Measurements from ENCODE around the gene HS6ST1. TPM values are rescaled to one million over a fixed set of nuclear protein-coding genes. Genes with fewer than 3 reads are reported as not detected.

Gene HS6ST1
- total RNA-seq, 1 donor from 2014 or later = 27.2 TPM

GRCh38 chr2:128287780-128288735, 30.6 kb downstream of the HS6ST1 start:
- DNase-seq (ENCODE audit: low spot score) (no peak), ATAC-seq (no peak)
- intact Hi-C loops (cut with DNase I) = no loop called here

DNA sequence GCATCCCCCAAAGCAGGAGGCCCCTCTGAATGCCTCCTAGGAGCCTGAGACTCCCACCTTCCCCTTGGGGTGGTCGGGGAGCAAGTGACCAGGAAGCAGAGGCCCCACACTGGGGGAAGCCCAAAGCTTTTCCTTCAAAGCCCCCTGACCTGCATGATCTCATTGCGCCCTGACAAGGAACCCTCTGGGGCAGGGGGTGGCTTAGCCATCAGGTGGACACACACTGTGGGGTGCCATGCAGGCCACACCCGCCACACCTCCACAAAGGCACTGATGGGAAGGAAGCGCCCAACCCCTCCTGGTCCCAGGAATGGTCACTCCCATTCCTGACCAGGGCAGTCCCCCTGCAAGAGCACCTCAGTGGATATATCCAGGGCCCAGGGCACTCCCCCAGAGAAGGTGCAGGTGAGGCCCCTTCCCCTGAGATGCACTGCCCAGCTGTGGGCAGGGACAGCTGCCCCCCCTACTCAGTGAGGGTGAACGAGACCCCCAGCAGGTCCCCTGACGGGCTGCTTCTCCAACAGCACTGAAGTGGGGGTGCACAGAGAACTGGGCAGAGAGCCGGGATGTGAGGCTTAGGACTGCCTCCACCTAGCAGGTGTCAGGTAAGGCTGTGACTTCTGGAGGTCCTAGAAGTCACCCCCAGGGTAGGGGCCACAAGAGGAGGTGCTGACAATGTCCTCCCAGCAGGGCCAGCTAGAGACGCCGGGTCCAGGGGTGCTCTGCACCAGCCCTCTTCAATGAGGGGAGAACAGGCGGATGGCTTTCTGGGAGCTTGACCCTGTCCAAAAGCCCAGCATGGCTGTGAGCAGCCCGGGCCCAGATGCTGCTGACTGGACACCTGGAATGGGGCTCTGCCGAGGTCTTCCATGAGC, 31.5 kb downstream of the HS6ST1 start:
- no peak for DNase-seq (ENCODE audit: low spot score)
- intact Hi-C loops (cut with DNase I) = no loop called here

DNA sequence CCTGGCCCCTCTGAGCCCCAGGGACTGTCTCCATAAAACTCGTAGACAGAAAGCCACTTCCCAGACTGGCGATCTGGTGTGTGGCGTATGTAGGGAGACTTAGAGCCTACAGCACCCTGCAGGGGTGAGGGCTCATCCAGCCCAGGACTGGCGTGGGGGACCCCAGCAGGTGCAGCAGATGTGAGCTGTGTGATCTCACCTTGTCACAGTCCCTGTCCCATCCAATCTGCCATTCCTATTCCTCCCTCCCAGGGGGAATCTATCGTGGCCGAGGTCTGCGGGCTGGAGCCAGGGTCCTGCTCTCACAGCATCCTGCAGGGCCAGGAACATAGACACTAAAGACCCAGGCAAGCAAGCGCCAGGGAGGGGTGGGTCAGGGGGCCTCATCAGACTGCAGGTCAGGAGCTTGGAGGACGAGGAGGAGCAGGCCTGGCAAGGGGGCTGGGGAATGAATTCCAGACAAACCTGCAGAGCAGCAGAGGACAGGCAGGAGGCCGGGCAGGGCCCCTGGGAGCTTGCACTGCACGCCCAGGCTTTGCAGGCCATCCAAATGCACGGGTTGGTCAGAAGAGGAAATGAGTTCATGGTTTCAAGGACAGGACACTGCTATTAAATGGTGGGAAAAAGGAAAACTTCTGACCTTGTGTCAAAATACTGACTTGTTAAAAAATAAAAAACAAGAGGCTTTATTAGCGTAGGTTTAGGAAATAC, 32.5 kb downstream of the HS6ST1 start:
- ATAC-seq = no peak
- DNase-seq (ENCODE audit: low spot score) = no peak
- intact Hi-C loops (cut with DNase I) = no loop called here

More for the DNA sequence above, 31.5 kb downstream of the HS6ST1 start:
- no peak for ATAC-seq

GRCh38 chr2:128285329-128285931, 33.2 kb downstream of the HS6ST1 start:
- DNase-seq (ENCODE audit: low spot score) (no peak), ATAC-seq (no peak)
- intact Hi-C loops (cut with DNase I) = no loop called here

- ATAC-seq (no peak), DNase-seq (ENCODE audit: low spot score) (no peak)
- intact Hi-C loops (cut with DNase I) = no loop called here
Measured at GRCh38 chr2:128284841-128285240, 33.8 kb downstream of the HS6ST1 start.

DNA sequence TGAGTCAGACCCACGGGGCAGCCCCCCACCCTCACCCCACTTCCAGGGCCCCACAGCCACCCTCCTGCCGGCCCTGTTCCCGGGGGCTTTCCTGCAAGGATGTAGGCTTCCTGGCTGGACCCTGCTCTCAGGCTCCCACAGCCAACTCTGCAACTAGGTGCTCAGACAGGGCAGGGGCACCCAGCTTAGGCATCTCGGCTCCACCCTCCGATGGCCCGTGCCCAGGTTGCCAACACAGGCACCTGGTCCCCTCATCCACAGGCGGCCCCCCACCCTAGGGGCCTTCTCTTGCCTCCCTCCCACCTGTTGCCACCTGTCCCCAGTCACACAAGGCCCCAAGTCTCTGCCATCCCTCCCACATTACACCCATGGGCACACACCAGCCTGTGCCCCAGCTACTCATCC, 34.6 kb downstream of the HS6ST1 start:
- ATAC-seq (no peak), DNase-seq (ENCODE audit: low spot score) (no peak)

GRCh38 chr2:128282976-128283810, 35.5 kb downstream of the HS6ST1 start:
- DNase-seq (ENCODE audit: low spot score) (no peak), ATAC-seq (peak; percentile 13)
- intact Hi-C loops (cut with DNase I) = no loop called here

More for the DNA sequence above, 34.6 kb downstream of the HS6ST1 start:
- intact Hi-C loops (cut with DNase I) = no loop called here

DNA sequence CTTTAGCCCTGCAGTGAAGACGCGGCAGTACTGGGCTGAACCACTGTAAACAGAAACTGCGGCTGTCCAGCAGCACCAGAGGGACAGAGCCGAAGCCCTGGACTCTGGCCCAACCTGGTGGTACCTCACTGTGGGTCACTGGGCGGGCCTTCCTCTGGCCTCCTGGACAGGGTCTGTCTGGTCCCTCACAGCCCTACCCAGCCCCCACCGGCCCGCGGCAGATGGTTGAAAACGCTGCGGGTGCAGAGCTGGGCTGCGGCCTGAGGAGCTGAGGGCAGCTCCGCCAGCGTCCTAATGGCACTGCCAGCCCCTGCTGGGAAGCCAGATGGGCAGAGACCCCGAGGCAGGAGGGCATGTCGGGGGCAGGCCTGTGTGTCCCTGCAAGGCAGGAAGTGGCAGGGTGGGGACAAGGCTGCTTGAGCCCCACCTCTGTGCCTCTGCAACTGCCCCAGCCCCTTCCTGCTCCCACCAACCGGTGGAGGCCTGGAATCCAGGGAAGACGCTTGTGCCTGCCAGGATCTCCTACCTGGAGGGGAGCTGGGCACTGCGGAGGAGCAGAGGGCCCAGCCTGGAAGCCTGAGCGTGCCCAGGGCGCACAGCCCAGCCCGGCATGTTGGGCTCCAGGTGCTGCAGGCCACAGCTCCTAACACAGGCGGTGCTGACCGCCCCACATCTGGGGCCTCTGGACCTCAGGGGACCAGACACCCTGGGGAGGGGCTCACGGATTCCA, 36.3 kb downstream of the HS6ST1 start:
- DNase-seq (ENCODE audit: low spot score) (no peak), ATAC-seq (no peak)
- intact Hi-C loops (cut with DNase I) = no loop called here

DNA sequence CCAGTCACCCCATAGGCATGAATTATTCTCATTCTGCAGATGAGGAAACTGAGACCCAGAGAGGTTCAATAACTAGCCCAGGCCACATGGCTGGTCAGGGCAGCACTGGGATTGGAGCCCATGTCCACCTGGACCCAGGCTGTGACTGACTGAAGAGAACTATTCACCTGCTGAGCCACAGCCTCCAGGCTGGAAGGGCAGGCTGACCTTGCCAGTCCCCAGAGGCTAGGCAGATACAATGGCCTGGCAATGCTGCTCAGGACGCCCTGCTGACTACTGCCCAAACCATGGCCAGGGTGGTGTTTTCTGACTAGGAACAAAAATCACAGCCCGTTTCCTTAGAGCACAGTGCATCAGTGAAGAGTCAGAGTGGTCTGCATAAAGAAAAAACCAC, 36.8 kb downstream of the HS6ST1 start:
- intact Hi-C loops (cut with DNase I) = no loop called here
- no peak for ATAC-seq
- DNase-seq (ENCODE audit: low spot score) = no peak

DNA sequence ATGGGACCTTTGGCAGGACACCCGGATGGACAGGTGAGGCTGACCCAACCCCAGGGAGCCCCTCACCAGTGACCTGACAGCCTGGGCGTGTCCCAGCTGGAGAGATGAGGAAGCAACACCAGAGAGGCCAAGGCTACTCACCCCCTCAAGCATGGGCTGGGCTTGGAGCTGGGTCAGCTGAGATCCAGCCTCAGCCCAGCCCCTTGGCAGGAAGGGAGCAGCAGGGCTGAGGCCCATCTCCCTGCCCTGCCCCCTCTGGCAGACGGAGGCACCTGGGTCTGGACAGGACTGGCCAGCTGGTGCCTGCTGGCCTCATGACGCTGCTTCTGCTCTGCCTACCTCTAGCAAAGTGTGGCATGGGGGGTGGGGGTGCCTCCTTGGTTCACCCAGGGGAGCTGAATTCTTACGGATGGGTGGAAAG, 37.8 kb downstream of the HS6ST1 start:
- no peak for DNase-seq (ENCODE audit: low spot score)
- intact Hi-C loops (cut with DNase I) = no loop called here

DNA sequence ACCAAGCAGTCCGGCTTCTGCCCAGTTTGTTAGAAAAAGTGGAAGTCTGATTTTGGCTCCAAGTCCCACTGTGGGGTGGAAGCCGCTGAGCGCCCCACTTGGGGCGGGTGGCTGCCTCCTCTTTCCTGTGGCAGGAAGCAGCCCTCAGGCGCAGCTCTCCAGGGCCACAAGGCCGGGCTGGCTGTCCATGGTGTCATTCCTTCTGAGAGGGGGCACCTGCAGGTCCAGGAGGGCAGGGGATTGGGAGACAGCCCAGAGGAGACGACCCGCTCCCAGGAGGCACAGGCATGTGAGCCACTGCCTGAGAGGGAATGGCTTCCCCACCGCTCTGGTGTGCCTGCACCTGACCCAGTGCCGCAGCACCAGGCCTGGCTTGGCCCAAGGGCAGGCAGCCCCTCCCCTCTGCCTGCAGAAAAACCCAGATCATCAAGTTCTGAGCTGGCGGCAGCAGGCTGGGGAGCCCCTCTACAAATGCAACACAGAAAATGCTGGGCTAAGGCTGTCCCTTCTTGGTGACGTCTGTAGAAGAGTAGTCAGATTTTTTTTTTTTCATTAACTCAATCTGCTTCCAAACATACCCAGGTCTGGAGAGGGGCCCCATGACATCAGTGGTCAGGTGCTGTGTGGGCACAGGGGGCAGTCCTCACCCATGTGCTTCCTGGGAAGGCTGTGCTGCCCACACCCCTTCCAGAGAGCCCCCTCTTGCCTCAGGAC, 38.4 kb downstream of the HS6ST1 start:
- peak; percentile 63 for DNase-seq (ENCODE audit: low spot score)
- intact Hi-C loops (cut with DNase I) = no loop called here
- ATAC-seq = peak; percentile 40

More for the DNA sequence above, 37.8 kb downstream of the HS6ST1 start:
- peak; percentile 74 for ATAC-seq

GRCh38 chr2:128279786-128280157, 38.9 kb downstream of the HS6ST1 start:
- intact Hi-C loops (cut with DNase I) = no loop called here
- peak; percentile 27 for DNase-seq (ENCODE audit: low spot score)
- peak; percentile 2 for ATAC-seq

DNA sequence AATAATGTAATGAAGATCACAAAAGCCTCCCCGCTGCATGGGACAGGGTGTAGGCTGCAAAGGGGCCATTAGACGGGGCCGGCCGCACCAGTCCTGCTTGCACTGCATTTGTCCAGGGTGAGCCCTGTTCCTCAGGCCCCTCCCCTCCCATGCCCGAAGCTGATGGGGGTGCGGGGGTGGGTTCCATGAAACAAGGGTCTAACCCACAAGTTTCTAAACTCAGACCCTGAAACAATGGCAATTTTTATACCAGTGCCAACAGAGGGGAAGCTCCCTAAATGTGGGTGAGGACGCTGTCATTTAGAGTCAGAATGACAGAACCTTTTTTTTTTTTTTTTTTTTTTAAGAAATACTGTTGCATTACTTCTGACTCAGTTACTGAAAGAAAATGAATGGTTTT, 39.7 kb downstream of the HS6ST1 start:
- intact Hi-C loops (cut with DNase I) = no loop called here
- DNase-seq (ENCODE audit: low spot score) (peak; percentile 46), ATAC-seq (no peak)

DNA sequence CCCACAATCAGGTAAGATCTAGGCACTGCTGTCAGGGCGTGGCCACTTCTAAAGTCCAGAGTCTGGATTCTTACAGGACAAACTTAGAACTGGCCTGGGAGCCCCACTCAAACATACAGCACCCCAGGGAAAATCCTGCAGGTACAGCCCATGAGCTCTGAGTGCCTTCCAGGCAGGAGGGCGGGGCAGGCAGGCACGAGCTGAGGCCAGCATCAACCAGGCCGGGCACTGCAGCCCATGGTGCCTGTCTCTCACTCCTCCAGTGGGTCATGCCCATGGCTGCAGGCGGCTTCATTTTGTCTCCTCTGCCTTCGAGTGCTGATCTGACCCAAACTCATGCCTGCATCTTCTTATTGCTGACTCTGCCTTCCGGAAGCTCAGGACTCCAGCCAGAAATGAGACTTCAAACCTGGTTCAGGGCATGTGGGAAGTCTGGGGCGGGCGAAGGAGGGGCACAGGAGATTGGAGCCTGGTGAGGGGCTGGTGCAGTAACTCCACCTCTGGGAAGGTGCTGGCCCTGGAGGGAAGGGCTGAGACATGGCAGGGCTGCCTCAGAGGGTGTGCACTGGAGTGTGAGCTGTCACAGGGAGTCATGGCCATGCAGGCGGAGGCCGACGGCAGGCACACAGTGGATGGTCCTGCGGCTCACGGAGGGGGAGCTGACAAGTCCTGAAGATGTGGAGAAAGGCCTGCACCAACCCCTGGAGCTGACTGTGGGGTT, 40.5 kb downstream of the HS6ST1 start:
- intact Hi-C loops (cut with DNase I) = no loop called here
- peak; percentile 40 for DNase-seq (ENCODE audit: low spot score)
- ATAC-seq = no peak

DNA sequence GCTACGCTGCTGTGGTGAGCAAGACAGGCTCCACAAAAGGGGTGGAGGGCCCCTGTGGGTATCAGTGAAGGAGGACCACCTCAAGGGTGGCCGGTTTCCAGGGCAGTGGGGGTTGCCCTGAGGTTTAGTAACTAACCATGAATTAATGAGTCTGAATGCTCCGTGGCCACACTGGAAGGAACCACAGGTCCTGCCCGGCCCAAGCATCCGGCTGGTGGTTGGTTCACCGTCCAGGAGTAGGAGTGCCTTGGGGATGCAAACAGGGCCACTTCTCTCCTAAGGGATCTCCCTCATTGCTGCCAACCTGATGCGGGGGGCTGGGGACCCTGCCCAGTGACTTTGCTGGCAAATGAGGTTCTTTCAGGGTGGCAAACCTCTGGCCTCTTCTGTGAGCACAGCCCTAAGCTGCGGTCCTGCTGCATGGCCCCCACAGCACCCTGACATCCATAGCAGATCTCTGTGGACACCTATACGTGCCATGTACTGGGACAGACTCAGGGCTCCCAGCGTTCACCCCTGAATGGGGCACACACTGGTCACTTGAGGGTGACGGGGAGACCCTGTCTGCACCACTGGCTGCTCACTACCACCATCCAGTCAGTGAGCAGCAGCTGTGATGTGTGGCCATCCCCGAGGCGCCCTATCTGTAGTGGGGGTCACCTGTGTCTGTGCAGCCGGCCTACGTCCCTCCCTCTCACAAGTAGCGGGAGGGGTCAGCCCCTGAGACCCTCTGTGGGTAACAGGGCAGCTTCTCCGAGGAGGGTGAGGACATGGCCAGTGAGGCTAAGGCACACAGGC, 41.6 kb downstream of the HS6ST1 start:
- DNase-seq (ENCODE audit: low spot score) (peak; percentile 51), ATAC-seq (no peak)
- intact Hi-C loops (cut with DNase I) = no loop called here
